WTC11 (cell line): ENCODE results near the gene SELENOH. TPM values are rescaled to one million over a fixed set of nuclear protein-coding genes. Genes with fewer than 3 reads are reported as not detected.

Experiments
- ATAC-seq: fragments of 200-7000 bp; cut with Tn5 transposase; 2 replicates; pipeline ENCODE4 v1.10.0; 2021; ENCODE audit warnings: mild to moderate bottlenecking, moderate library complexity
- CTCF ChIA-PET: fragments of 300-600 bp; sonication (Branson Sonifier 250); formaldehyde crosslinking; loops from one replicate; lab custom pipeline; 2021; ENCODE audit warnings: antibody characterized with exemption; lab: Charles Lee
- POLR2A ChIA-PET: fragments of 350-600 bp; sonication (Branson Sonifier 250); formaldehyde crosslinking; loops from one replicate; lab custom pipeline; 2021; ENCODE audit warnings: antibody characterized with exemption; lab: Charles Lee
- DNase-seq: peaks from one replicate; pipeline ENCODE4 v3.0.0; 2021; ENCODE audit warnings: low spot score
- H3K27ac Mint-ChIP-seq: 2 replicates; pipeline ENCODE4 v1.8.0; 2021; ENCODE audit warnings: mixed read lengths
- H3K27me3 Mint-ChIP-seq: 2 replicates; pipeline ENCODE4 v1.8.0; 2021; ENCODE audit warnings: low read depth, mild to moderate bottlenecking, moderate library complexity, mixed read lengths
- H3K36me3 Mint-ChIP-seq: 2 replicates; pipeline ENCODE4 v1.8.0; 2021; ENCODE audit warnings: mixed read lengths
- H3K4me1 Mint-ChIP-seq: 2 replicates; pipeline ENCODE4 v1.8.0; 2022; ENCODE audit warnings: mixed read lengths
- H3K4me3 Mint-ChIP-seq: 2 replicates; pipeline ENCODE4 v1.8.0; 2021; ENCODE audit warnings: mild to moderate bottlenecking, moderate library complexity, mixed read lengths
- H3K9me3 Mint-ChIP-seq: 2 replicates; pipeline ENCODE4 v1.8.0; 2021; ENCODE audit warnings: mixed read lengths
- ESRRA ChIP-seq: sonication (generic); formaldehyde crosslinking; IDR thresholded peaks from 2 replicates; pipeline ENCODE4 v1.8.1; 2022; ENCODE audit warnings: mild to moderate bottlenecking, missing genetic modification reagents, borderline replicate concordance
- FOXJ3 ChIP-seq: sonication (generic); formaldehyde crosslinking; IDR thresholded peaks from 2 replicates; pipeline ENCODE4 v1.9.0; 2021; ENCODE audit warnings: missing genetic modification reagents, mild to moderate bottlenecking, borderline replicate concordance
- GTF2I ChIP-seq: fragments of 250-450 bp; sonication (Bioruptor Pico); conservative IDR thresholded peaks from 2 replicates; pipeline ENCODE4 v1.4.0; 2021; ENCODE audit warnings: mild to moderate bottlenecking
- MYBL2 ChIP-seq: sonication (generic); formaldehyde crosslinking; IDR thresholded peaks from 2 replicates; pipeline ENCODE4 v1.8.1; 2023; ENCODE audit warnings: mild to moderate bottlenecking, moderate library complexity, missing genetic modification reagents
- NFYB ChIP-seq: sonication (generic); formaldehyde crosslinking; conservative IDR thresholded peaks from 2 replicates; pipeline ENCODE4 v1.8.0; 2022; ENCODE audit warnings: low read depth, missing genetic modification reagents
- ZNF423 ChIP-seq: fragments of 250-450 bp; sonication (Bioruptor Pico); IDR thresholded peaks from 2 replicates; pipeline ENCODE4 v2.1.2; 2022; ENCODE audit warnings: mild to moderate bottlenecking, moderate library complexity
- total RNA-seq: library from RNA; stranded (reverse); gene quantifications from 3 replicates; pipeline ENCODE4 v1.2.3, GENCODE V29; 2021
- TF ChIP-seq, protein P1 (sequence below): sonication (generic); formaldehyde crosslinking; IDR thresholded peaks from 2 replicates; pipeline ENCODE4 v1.8.1; 2023; ENCODE audit warnings: mild to moderate bottlenecking, missing genetic modification reagents, borderline replicate concordance
- TF ChIP-seq, protein P2 (sequence below): fragments of 250-450 bp; sonication (Bioruptor Pico); IDR thresholded peaks from 2 replicates; pipeline ENCODE4 v1.9.0; 2021; ENCODE audit warnings: mild to moderate bottlenecking, borderline replicate concordance
- TF ChIP-seq, protein P3 (sequence below): sonication (generic); formaldehyde crosslinking; IDR thresholded peaks from 2 replicates; pipeline ENCODE4 v1.8.1; 2023; ENCODE audit warnings: mild to moderate bottlenecking, missing genetic modification reagents
- TF ChIP-seq, protein P4 (sequence below): sonication (generic); formaldehyde crosslinking; IDR thresholded peaks from 2 replicates; pipeline ENCODE4 v1.8.0; 2023; ENCODE audit warnings: missing genetic modification reagents, mild to moderate bottlenecking, borderline replicate concordance

Gene SELENOH
- total RNA-seq, 1 experiment from 2014 or later: 251 TPM

DNA sequence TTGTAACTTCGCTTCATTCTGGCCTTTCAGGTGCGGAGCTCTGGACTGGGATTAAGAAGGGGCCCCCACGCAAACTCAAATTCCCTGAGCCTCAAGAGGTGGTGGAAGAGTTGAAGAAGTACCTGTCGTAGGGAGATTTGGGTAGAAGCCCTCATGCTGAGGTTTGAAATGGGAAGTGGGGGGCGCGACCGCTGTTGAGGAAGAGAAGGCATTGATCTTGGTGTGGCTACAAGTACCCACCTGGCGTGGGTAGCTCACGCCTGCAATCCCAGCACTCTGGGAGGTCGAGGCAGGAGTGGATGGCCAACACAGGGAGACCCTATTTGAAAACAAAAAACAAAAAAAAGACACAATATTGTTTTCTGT is 779 bp downstream of the SELENOH start (continued):
- TF ChIP-seq, protein P1, sequence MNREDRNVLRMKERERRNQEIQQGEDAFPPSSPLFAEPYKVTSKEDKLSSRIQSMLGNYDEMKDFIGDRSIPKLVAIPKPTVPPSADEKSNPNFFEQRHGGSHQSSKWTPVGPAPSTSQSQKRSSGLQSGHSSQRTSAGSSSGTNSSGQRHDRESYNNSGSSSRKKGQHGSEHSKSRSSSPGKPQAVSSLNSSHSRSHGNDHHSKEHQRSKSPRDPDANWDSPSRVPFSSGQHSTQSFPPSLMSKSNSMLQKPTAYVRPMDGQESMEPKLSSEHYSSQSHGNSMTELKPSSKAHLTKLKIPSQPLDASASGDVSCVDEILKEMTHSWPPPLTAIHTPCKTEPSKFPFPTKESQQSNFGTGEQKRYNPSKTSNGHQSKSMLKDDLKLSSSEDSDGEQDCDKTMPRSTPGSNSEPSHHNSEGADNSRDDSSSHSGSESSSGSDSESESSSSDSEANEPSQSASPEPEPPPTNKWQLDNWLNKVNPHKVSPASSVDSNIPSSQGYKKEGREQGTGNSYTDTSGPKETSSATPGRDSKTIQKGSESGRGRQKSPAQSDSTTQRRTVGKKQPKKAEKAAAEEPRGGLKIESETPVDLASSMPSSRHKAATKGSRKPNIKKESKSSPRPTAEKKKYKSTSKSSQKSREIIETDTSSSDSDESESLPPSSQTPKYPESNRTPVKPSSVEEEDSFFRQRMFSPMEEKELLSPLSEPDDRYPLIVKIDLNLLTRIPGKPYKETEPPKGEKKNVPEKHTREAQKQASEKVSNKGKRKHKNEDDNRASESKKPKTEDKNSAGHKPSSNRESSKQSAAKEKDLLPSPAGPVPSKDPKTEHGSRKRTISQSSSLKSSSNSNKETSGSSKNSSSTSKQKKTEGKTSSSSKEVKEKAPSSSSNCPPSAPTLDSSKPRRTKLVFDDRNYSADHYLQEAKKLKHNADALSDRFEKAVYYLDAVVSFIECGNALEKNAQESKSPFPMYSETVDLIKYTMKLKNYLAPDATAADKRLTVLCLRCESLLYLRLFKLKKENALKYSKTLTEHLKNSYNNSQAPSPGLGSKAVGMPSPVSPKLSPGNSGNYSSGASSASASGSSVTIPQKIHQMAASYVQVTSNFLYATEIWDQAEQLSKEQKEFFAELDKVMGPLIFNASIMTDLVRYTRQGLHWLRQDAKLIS: no peak
- no peak for TF ChIP-seq FOXJ3
- TF ChIP-seq, protein P2, sequence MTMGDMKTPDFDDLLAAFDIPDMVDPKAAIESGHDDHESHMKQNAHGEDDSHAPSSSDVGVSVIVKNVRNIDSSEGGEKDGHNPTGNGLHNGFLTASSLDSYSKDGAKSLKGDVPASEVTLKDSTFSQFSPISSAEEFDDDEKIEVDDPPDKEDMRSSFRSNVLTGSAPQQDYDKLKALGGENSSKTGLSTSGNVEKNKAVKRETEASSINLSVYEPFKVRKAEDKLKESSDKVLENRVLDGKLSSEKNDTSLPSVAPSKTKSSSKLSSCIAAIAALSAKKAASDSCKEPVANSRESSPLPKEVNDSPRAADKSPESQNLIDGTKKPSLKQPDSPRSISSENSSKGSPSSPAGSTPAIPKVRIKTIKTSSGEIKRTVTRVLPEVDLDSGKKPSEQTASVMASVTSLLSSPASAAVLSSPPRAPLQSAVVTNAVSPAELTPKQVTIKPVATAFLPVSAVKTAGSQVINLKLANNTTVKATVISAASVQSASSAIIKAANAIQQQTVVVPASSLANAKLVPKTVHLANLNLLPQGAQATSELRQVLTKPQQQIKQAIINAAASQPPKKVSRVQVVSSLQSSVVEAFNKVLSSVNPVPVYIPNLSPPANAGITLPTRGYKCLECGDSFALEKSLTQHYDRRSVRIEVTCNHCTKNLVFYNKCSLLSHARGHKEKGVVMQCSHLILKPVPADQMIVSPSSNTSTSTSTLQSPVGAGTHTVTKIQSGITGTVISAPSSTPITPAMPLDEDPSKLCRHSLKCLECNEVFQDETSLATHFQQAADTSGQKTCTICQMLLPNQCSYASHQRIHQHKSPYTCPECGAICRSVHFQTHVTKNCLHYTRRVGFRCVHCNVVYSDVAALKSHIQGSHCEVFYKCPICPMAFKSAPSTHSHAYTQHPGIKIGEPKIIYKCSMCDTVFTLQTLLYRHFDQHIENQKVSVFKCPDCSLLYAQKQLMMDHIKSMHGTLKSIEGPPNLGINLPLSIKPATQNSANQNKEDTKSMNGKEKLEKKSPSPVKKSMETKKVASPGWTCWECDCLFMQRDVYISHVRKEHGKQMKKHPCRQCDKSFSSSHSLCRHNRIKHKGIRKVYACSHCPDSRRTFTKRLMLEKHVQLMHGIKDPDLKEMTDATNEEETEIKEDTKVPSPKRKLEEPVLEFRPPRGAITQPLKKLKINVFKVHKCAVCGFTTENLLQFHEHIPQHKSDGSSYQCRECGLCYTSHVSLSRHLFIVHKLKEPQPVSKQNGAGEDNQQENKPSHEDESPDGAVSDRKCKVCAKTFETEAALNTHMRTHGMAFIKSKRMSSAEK (CRISPR knock-in tag): no peak
- TF ChIP-seq NFYB (CRISPR knock-in tag): no peak
- TF ChIP-seq, protein P3, sequence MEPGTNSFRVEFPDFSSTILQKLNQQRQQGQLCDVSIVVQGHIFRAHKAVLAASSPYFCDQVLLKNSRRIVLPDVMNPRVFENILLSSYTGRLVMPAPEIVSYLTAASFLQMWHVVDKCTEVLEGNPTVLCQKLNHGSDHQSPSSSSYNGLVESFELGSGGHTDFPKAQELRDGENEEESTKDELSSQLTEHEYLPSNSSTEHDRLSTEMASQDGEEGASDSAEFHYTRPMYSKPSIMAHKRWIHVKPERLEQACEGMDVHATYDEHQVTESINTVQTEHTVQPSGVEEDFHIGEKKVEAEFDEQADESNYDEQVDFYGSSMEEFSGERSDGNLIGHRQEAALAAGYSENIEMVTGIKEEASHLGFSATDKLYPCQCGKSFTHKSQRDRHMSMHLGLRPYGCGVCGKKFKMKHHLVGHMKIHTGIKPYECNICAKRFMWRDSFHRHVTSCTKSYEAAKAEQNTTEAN (CRISPR knock-in tag): no peak
- no peak for TF ChIP-seq ZNF423 (CRISPR knock-in tag)
- no peak for TF ChIP-seq ESRRA
- TF ChIP-seq, all 79 proteins: peak for 0

DNA sequence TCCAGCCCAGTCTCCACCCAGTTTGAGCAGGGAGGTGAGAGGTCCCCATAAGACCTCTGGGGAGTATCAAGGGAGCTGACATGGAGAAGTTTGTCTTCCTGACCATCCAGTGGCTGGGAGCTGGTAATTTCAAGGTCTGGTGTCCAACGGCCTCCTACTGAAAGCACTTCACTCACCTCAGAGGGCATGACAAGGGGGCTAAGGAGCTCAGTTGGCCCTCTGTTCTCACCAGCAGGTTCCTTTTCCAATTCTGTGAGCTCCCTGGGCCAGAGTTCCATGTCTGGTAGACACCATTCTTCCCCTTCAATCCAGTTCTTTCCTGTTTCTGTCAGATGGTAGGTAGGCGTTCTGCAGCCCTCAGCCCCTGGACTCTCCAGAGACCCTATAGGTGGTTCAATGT is 3.1 kb downstream of the SELENOH start:
- H3K36me3 Mint-ChIP-seq: peaks cover 34% of the 10 kb centered on the region
- CTCF ChIA-PET: interaction anchor here (0.5 to 5.7 kb wide), 3 partner anchors 11 to 317 kb away, joined by 3 to 42 read pairs (median 3); no protein-coding TSS in a partner anchor
- H3K27ac Mint-ChIP-seq: no peak overlapping the region; the same call in 1 of the 2 replicates
- no peak for ATAC-seq
- H3K4me1 Mint-ChIP-seq: peaks cover 24% of the 10 kb centered on the region
- DNase-seq: no peak
- H3K9me3 Mint-ChIP-seq: no peaks in the 10 kb centered on the region
- TF ChIP-seq MYBL2 (CRISPR knock-in tag) (no peak), GTF2I (CRISPR knock-in tag) (no peak)
- TF ChIP-seq, protein P4, sequence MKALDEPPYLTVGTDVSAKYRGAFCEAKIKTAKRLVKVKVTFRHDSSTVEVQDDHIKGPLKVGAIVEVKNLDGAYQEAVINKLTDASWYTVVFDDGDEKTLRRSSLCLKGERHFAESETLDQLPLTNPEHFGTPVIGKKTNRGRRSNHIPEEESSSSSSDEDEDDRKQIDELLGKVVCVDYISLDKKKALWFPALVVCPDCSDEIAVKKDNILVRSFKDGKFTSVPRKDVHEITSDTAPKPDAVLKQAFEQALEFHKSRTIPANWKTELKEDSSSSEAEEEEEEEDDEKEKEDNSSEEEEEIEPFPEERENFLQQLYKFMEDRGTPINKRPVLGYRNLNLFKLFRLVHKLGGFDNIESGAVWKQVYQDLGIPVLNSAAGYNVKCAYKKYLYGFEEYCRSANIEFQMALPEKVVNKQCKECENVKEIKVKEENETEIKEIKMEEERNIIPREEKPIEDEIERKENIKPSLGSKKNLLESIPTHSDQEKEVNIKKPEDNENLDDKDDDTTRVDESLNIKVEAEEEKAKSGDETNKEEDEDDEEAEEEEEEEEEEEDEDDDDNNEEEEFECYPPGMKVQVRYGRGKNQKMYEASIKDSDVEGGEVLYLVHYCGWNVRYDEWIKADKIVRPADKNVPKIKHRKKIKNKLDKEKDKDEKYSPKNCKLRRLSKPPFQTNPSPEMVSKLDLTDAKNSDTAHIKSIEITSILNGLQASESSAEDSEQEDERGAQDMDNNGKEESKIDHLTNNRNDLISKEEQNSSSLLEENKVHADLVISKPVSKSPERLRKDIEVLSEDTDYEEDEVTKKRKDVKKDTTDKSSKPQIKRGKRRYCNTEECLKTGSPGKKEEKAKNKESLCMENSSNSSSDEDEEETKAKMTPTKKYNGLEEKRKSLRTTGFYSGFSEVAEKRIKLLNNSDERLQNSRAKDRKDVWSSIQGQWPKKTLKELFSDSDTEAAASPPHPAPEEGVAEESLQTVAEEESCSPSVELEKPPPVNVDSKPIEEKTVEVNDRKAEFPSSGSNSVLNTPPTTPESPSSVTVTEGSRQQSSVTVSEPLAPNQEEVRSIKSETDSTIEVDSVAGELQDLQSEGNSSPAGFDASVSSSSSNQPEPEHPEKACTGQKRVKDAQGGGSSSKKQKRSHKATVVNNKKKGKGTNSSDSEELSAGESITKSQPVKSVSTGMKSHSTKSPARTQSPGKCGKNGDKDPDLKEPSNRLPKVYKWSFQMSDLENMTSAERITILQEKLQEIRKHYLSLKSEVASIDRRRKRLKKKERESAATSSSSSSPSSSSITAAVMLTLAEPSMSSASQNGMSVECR: no peak
- peak overlapping the region; percentile 25 for H3K4me3 Mint-ChIP-seq
- H3K27me3 Mint-ChIP-seq: no peaks in the 10 kb centered on the region
- POLR2A ChIA-PET: no interaction called here
